Measurements from ENCODE around the gene SLC29A3. TPM values are rescaled to one million over a fixed set of nuclear protein-coding genes. Genes with fewer than 3 reads are reported as not detected.
"Not testable (repeated sequence)": the region's sequence is repeated elsewhere in the genome, so short reads cannot be mapped to it uniquely, and the experiment has no call there.

The SLC29A3 gene
- total RNA-seq, 1 donor from 2014 or later: 2.5 TPM

DNA sequence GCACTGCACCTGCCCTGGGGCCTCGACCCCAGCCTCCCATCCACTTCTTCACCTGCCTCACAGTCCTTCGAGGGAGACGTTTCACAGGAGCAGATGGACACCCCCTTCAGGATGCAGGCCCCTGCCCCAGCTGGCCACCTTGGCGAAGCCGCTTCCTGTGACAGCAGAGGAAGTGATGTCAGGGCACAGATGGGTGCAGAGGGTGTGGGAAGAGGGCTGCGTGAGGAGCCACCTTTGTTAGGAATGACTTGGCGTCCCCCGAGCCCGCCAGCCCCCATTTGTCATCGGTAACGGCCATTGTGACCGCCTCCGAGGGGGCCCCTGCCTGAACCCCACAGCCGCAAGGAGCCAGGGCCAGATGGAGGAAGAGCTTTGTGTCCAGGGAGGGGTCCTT lies 47.4 kb upstream of the SLC29A3 start:
- H3K27ac ChIP-seq: no peak overlapping the region
- H3K79me2 ChIP-seq (ENCODE audit: low read depth): no peaks in the 10 kb centered on the region

DNA sequence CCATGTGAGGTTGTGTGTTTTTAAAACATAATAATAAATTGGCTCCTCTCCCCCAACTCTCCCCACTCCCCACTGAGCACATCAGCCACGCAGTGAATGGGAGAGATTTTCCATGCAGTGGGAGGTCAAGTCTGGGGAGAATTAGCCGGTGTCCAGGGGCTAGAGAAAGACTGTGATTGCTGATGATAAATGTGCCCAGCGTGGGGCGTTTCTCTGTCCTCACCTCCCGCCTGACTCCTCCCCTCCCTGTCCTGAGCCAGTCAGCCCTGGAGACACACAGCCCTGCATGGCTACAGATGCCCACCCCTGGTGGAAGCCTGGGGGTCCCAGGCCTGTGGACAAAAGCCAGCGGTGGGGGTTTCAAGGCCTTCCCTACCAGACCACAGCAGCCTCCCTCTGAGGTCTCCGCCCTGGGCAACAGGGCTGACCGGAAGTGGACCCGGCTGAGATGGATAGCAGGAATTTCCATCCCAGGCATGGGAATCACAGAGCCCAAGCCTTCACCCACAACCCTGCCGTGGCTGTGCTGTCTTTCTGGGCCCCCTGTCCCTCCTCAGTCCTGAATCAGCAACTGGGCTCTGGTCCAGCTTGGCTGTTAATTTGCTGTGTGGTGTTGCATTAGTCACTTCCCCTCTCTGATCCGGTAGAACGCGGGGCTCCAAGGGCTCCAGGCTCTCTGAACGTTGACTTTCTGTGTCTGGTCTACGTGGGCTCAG lies 46.8 kb upstream of the SLC29A3 start:
- Histone ChIP-seq H3K79me2 (ENCODE audit: low read depth) (no peaks in the 10 kb centered on the region), H4K20me1 (ENCODE audit: low read depth) (no peaks in the 10 kb centered on the region), H3F3A (ENCODE audit: low read depth) (peaks cover 13% of the 10 kb centered on the region), H3K9ac (no peak overlapping the region), H3K4me3 (no peak overlapping the region), H3K4me2 (no peak overlapping the region), H3K27ac (no peak overlapping the region), H2AFZ (replicated peaks) (no peak overlapping the region), H3K9me3 (ENCODE audit: low read depth) (no peaks in the 10 kb centered on the region), H3K4me1 (peaks cover 13% of the 10 kb centered on the region), H3K27me3 (no peaks in the 10 kb centered on the region), H3K36me3 (no peaks in the 10 kb centered on the region)
- DNase-seq (ENCODE audit: low spot score): no peak
- no peaks in the 10 kb centered on the region for H3K36me3 Mint-ChIP-seq
- peaks cover 36% of the 10 kb centered on the region for H3K4me1 Mint-ChIP-seq
- H3K4me3 Mint-ChIP-seq: no peak overlapping the region
- H3K9me3 Mint-ChIP-seq: no peaks in the 10 kb centered on the region
- no peak overlapping the region for H3K27ac Mint-ChIP-seq
- TF ChIP-seq EZH2 (IDR thresholded peaks at IDR 0.05) (no peak), EZH2phosphoT487 (IDR thresholded peaks at IDR 0.05) (no peak)
- TF ChIP-seq, protein P1, sequence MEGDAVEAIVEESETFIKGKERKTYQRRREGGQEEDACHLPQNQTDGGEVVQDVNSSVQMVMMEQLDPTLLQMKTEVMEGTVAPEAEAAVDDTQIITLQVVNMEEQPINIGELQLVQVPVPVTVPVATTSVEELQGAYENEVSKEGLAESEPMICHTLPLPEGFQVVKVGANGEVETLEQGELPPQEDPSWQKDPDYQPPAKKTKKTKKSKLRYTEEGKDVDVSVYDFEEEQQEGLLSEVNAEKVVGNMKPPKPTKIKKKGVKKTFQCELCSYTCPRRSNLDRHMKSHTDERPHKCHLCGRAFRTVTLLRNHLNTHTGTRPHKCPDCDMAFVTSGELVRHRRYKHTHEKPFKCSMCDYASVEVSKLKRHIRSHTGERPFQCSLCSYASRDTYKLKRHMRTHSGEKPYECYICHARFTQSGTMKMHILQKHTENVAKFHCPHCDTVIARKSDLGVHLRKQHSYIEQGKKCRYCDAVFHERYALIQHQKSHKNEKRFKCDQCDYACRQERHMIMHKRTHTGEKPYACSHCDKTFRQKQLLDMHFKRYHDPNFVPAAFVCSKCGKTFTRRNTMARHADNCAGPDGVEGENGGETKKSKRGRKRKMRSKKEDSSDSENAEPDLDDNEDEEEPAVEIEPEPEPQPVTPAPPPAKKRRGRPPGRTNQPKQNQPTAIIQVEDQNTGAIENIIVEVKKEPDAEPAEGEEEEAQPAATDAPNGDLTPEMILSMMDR (IDR thresholded peaks at IDR 0.05): no peak
- H3K27me3 Mint-ChIP-seq (ENCODE audit: insufficient read depth, low read depth): peaks cover 16% of the 10 kb centered on the region

More for the DNA sequence above, 47.4 kb upstream of the SLC29A3 start:
- Mint-ChIP-seq H3K27ac (no peak overlapping the region), H3K36me3 (no peaks in the 10 kb centered on the region), H3K9me3 (no peaks in the 10 kb centered on the region), H3K4me1 (peaks cover 40% of the 10 kb centered on the region), H3K27me3 (ENCODE audit: insufficient read depth, low read depth) (peaks cover 16% of the 10 kb centered on the region), H3K4me3 (no peak overlapping the region)
- no peaks in the 10 kb centered on the region for H3K27me3 ChIP-seq
- no peak for DNase-seq (ENCODE audit: low spot score)
- TF ChIP-seq EZH2 (IDR thresholded peaks at IDR 0.05): no peak
- TF ChIP-seq, protein P1 (IDR thresholded peaks at IDR 0.05): no peak
- TF ChIP-seq EZH2phosphoT487 (IDR thresholded peaks at IDR 0.05): no peak
- no peak overlapping the region for H3K4me3 ChIP-seq
- H4K20me1 ChIP-seq (ENCODE audit: low read depth): no peaks in the 10 kb centered on the region
- H3K36me3 ChIP-seq: no peaks in the 10 kb centered on the region
- no peaks in the 10 kb centered on the region for H3K9me3 ChIP-seq (ENCODE audit: low read depth)
- no peak overlapping the region for H3K9ac ChIP-seq
- H3K4me1 ChIP-seq: peaks cover 13% of the 10 kb centered on the region
- H3K4me2 ChIP-seq: no peak overlapping the region
- peaks cover 13% of the 10 kb centered on the region for H3F3A ChIP-seq (ENCODE audit: low read depth)
- H2AFZ ChIP-seq (replicated peaks): no peak overlapping the region

DNA sequence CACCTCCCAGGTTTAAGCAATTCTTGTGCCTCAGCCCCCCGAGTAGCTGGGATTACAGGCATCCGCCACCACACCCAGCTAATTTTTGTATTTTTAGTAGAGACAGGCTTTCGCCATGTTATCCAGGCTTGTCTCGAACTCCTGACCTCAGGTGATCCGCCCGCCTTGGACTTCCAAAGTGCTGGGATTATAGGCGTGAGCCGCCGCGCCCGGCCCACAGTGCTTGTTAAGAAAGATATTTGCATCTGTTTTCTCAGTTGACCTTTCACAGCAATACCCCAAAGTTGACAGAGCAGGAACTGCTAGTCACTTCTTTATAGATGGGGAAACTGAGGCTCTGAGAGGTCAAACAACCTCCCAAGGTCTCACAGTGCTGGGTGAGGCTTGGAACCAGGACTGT lies 46.1 kb upstream of the SLC29A3 start:
- not testable (repeated sequence) for H3K4me3 ChIP-seq; H2AFZ ChIP-seq (replicated peaks); H3K79me2 ChIP-seq (ENCODE audit: low read depth); H3K9me3 Mint-ChIP-seq; H3K4me2 ChIP-seq; H3K27ac ChIP-seq; H3K27me3 ChIP-seq; H3K9ac ChIP-seq; H3K27ac Mint-ChIP-seq; H4K20me1 ChIP-seq (ENCODE audit: low read depth); H3K36me3 ChIP-seq; DNase-seq (ENCODE audit: low spot score); H3K9me3 ChIP-seq (ENCODE audit: low read depth); H3K36me3 Mint-ChIP-seq; H3K4me3 Mint-ChIP-seq
- Histone ChIP-seq H3K4me1 (peaks cover 13% of the 10 kb centered on the region), H3F3A (ENCODE audit: low read depth) (peaks cover 13% of the 10 kb centered on the region)
- Mint-ChIP-seq H3K27me3 (ENCODE audit: insufficient read depth, low read depth) (peaks cover 16% of the 10 kb centered on the region), H3K4me1 (peaks cover 38% of the 10 kb centered on the region)

DNA sequence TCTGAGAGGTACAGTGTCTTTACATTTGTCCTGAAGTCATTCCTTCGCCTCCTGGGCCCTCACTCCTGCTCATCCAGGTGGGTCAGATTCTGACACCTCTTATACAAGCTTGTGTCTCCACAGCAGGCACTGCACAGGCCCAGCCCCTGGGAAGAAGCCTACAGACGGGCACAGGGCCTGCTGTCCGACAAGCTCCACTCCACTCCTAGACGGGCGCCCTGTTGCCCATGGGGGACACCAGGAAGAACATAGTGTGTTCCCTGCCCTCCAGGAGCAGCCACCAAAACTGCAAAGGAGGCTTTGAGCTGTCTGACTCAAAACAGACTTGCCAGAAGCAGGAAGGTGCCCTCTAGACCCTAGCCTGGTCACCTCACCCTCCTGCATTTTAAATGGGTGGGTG lies 45.6 kb upstream of the SLC29A3 start:
- H3K27me3 Mint-ChIP-seq (ENCODE audit: insufficient read depth, low read depth): peaks cover 16% of the 10 kb centered on the region
- Histone ChIP-seq H3K27me3 (no peaks in the 10 kb centered on the region), H3K27ac (no peak overlapping the region), H3K9ac (no peak overlapping the region), H3K9me3 (ENCODE audit: low read depth) (no peaks in the 10 kb centered on the region), H3K4me1 (peaks cover 19% of the 10 kb centered on the region), H3K4me3 (no peak overlapping the region), H3K79me2 (ENCODE audit: low read depth) (no peaks in the 10 kb centered on the region), H4K20me1 (ENCODE audit: low read depth) (no peaks in the 10 kb centered on the region), H3K4me2 (no peak overlapping the region), H3F3A (ENCODE audit: low read depth) (peaks cover 13% of the 10 kb centered on the region), H3K36me3 (no peaks in the 10 kb centered on the region), H2AFZ (replicated peaks) (no peak overlapping the region)
- H3K36me3 Mint-ChIP-seq: no peaks in the 10 kb centered on the region
- H3K27ac Mint-ChIP-seq: no peak overlapping the region
- DNase-seq (ENCODE audit: low spot score): no peak
- peaks cover 39% of the 10 kb centered on the region for H3K4me1 Mint-ChIP-seq
- no peak overlapping the region for H3K4me3 Mint-ChIP-seq
- no peaks in the 10 kb centered on the region for H3K9me3 Mint-ChIP-seq
- TF ChIP-seq, protein P1 (IDR thresholded peaks at IDR 0.05): no peak
- TF ChIP-seq EZH2phosphoT487 (IDR thresholded peaks at IDR 0.05) (no peak), EZH2 (IDR thresholded peaks at IDR 0.05) (no peak)

Data from neural progenitor cell (in vitro differentiated cells).